ENCODE results near the gene BRICD5. TPM values are rescaled to one million over a fixed set of nuclear protein-coding genes. Genes with fewer than 3 reads are reported as not detected.
A peak's percentile ranks its signal among the peaks of the same experiment; 100 is the strongest.

The BRICD5 gene
- total and polyA plus RNA-seq, 2 of the 4 experiments (the other 2 are of a cell fraction) = 0.18 to 0.94 TPM

GRCh38 chr16:2162676-2163118, 48.0 kb downstream of the BRICD5 start:
- Histone ChIP-seq H4K8ac (ENCODE audit: low read depth in 2 of 2, low read length in 2 of 2) (no peak overlapping the region), H4K91ac (ENCODE audit: insufficient read depth, low read depth, low read length) (no peak overlapping the region), H3K27me3 (ENCODE audit: control insufficient read depth, insufficient read depth, low read length) (no peaks in the 10 kb centered on the region), H3K9me1 (ENCODE audit: insufficient read depth, low read length) (0 out of 2 replicates have a peak, but pooled peaks cover 2% of the 10 kb centered on the region), H2AK9ac (replicated peaks; ENCODE audit: low read depth, low read length, poor library complexity) (no peak overlapping the region), H3K23ac (ENCODE audit: low read depth, low read length) (no peak overlapping the region), H3K4ac (ENCODE audit: low read depth, low read length) (no peak overlapping the region), H3K27ac (ENCODE audit: insufficient read depth, low read length) (no peak overlapping the region), H3K9me3 (ENCODE audit: control insufficient read depth, insufficient read depth, low read length) (no peaks in the 10 kb centered on the region), H3K9ac (ENCODE audit: low read depth, low read length) (no peak overlapping the region), H2BK15ac (ENCODE audit: low read depth, low read length) (no peak overlapping the region), H3K4me1 (ENCODE audit: control insufficient read depth, insufficient read depth, low read length) (peaks cover 28% of the 10 kb centered on the region), H2BK120ac (ENCODE audit: low read depth, low read length) (no peak overlapping the region), H3K56ac (ENCODE audit: extremely low read depth, insufficient read depth, low read length) (no peak overlapping the region), H4K20me1 (ENCODE audit: insufficient read depth, low read length) (peaks cover 72% of the 10 kb centered on the region), H3K4me3 (ENCODE audit: insufficient read depth, low read depth, low read length) (no peak overlapping the region), H4K5ac (ENCODE audit: low read depth, low read length) (no peak overlapping the region), H2BK20ac (ENCODE audit: low read depth, low read length) (no peak overlapping the region), H3K36me3 (ENCODE audit: control insufficient read depth, insufficient read depth, low read length) (peaks cover 23% of the 10 kb centered on the region), H2AK5ac (ENCODE audit: low read depth, low read length) (no peak overlapping the region), H2BK5ac (ENCODE audit: low read depth, low read length, poor library complexity, severe bottlenecking) (no peak overlapping the region), H3K18ac (ENCODE audit: low read depth, low read length) (no peak overlapping the region), H3K4me2 (ENCODE audit: low read depth, low read length) (no peak overlapping the region), H3K79me1 (ENCODE audit: low read depth in 1 of 2, low read length in 2 of 2) (peaks cover 0 to 64% of the 10 kb centered on the region in 2 experiments; a peak in 3 of 4 replicates), H2AFZ (replicated peaks; ENCODE audit: low read length, poor library complexity) (peak overlapping the region; percentile 33), H3K14ac (replicated peaks; ENCODE audit: low read depth, low read length) (no peak overlapping the region)
- 95% methylated on average over 3 of the region's 13 CpGs; no CpG with 5 or more reads in 1 of the 2 experiments for WGBS, 2 experiments (ENCODE audit: extremely low coverage in 2 of 2, insufficient read length in 1 of 2)
- ATAC-seq (ENCODE audit: low read depth) = no peak
- CTCF ChIA-PET = no interaction called here
- in situ Hi-C loops (cut with MboI; ENCODE audit: low sequenced_read_pairs) (no loop called here), dilution Hi-C loops (cut with HindIII; ENCODE audit: low sequenced_read_pairs, unreplicated experiment) (no loop called here), intact Hi-C loops (cut with micrococcal nuclease) (no loop called here)
- BruUV-seq (replicated peaks) = no TSS peak
- TF ChIP-seq RAD21 (IDR thresholded peaks at IDR 0.05; ENCODE audit: low read length) = no peak
- TF ChIP-seq CTCF (conservative IDR thresholded peaks at IDR 0.05; ENCODE audit: low read depth, low read length) = no peak
- TF ChIP-seq SMC3 (IDR thresholded peaks at IDR 0.05; ENCODE audit: low read depth, low read length) = no peak
- no peak for TF ChIP-seq FOS (IDR thresholded peaks at IDR 0.05; ENCODE audit: low read depth, low read length)
- TF ChIP-seq RCOR1 (IDR thresholded peaks at IDR 0.05; ENCODE audit: insufficient replicate concordance, low read length) = no peak
- TF ChIP-seq CHD1 (IDR thresholded peaks at IDR 0.05; ENCODE audit: low read depth, low read length) = no peak
- no peak for TF ChIP-seq BHLHE40 (IDR thresholded peaks at IDR 0.05; ENCODE audit: low read depth, low read length)
- no peak for TF ChIP-seq CEBPB (IDR thresholded peaks at IDR 0.05; ENCODE audit: low read depth, low read length)
- no peak for TF ChIP-seq NFE2L2 (IDR thresholded peaks at IDR 0.05; ENCODE audit: low read depth, low read length)
- TF ChIP-seq RFX5 (IDR thresholded peaks at IDR 0.05; ENCODE audit: low read depth, low read length) = no peak
- no peak for TF ChIP-seq MXI1 (IDR thresholded peaks at IDR 0.05; ENCODE audit: borderline replicate concordance, low read depth, low read length)
- no peak for TF ChIP-seq MAZ (IDR thresholded peaks at IDR 0.05; ENCODE audit: borderline replicate concordance, low read depth, low read length)
- no peak for TF ChIP-seq POLR2A (IDR thresholded peaks at IDR 0.05; ENCODE audit: low read depth, low read length)
- no peak for TF ChIP-seq USF2 (IDR thresholded peaks at IDR 0.05; ENCODE audit: low read depth, low read length)
- TF ChIP-seq ELK1 (IDR thresholded peaks at IDR 0.05; ENCODE audit: borderline replicate concordance, low read depth, low read length) = no peak
- DNase-seq = no peak
- POLR2A ChIA-PET (ENCODE audit: unreplicated experiment) = no interaction called here

Data from IMR-90 (cell line).